IMR-90 (cell line): Measurements from ENCODE around the gene PRKCE. TPM values are rescaled to one million over a fixed set of nuclear protein-coding genes. Genes with fewer than 3 reads are reported as not detected.

Source experiments
- ATAC-seq: fragments of 200-7000 bp; cut with Tn5 transposase; 2 replicates; pipeline ENCODE4 v1.9.1; 2020; ENCODE audit warnings: low read depth, mild to moderate bottlenecking, moderate library complexity
- BruUV-seq: library from RNA; stranded (reverse); fragments of 400-500 nt; replicated peaks from 2 replicates; lab custom pipeline; 2021; lab: Mats Ljungman, UMichigan
- CTCF ChIA-PET: fragments of 300-600 bp; formaldehyde crosslinking; extraction: SDS; loops from one replicate; lab custom pipeline; 2021; ENCODE audit warnings: antibody characterized with exemption; lab: Yijun Ruan, JAX
- POLR2A ChIA-PET: fragments of 300-600 bp; sonication (Branson Sonifier 250); formaldehyde crosslinking; loops from one replicate; lab custom pipeline; 2022; ENCODE audit warnings: antibody characterized with exemption; ENCODE audit not compliant: unreplicated experiment; lab: Charles Lee
- DNase-seq: peaks from one replicate; pipeline ENCODE4 v3.0.0; 2013
- H2AFZ ChIP-seq: replicated peaks from 2 replicates; pipeline ENCODE3; 2013; ENCODE audit warnings: low read length, mild to moderate bottlenecking; ENCODE audit not compliant: poor library complexity
- H2AK5ac ChIP-seq: 2 replicates; pipeline ENCODE4 v1.6.1; 2013; ENCODE audit warnings: low read depth, low read length, inconsistent platforms
- H2AK9ac ChIP-seq: replicated peaks from 2 replicates; pipeline ENCODE3; 2013; ENCODE audit warnings: mild to moderate bottlenecking, low read depth, low read length, moderate library complexity; ENCODE audit not compliant: poor library complexity
- H2BK120ac ChIP-seq: 2 replicates; pipeline ENCODE4 v1.6.1; 2013; ENCODE audit warnings: low read depth, low read length, inconsistent platforms
- H2BK15ac ChIP-seq: 3 replicates; pipeline ENCODE4 v1.6.1; 2013; ENCODE audit warnings: low read depth, low read length, inconsistent platforms
- H2BK20ac ChIP-seq: 2 replicates; pipeline ENCODE4 v1.6.1; 2013; ENCODE audit warnings: low read depth, mild to moderate bottlenecking, inconsistent platforms, low read length, moderate library complexity
- H2BK5ac ChIP-seq: 2 replicates; pipeline ENCODE4 v1.6.1; 2013; ENCODE audit warnings: mild to moderate bottlenecking, low read depth, low read length, inconsistent platforms; ENCODE audit not compliant: poor library complexity, severe bottlenecking
- H3K14ac ChIP-seq: replicated peaks from 2 replicates; pipeline ENCODE4 v1.6.1; 2013; ENCODE audit warnings: low read depth, low read length, inconsistent platforms
- H3K18ac ChIP-seq: 2 replicates; pipeline ENCODE4 v1.6.1; 2013; ENCODE audit warnings: low read depth, low read length, control low read depth
- H3K23ac ChIP-seq: 2 replicates; pipeline ENCODE4 v1.6.1; 2013; ENCODE audit warnings: low read depth, low read length, inconsistent platforms
- H3K27ac ChIP-seq: 2 replicates; pipeline ENCODE4 v1.5.1; 2013; ENCODE audit warnings: mild to moderate bottlenecking, control low read depth, low read length; ENCODE audit not compliant: insufficient read depth
- H3K27me3 ChIP-seq: 2 replicates; pipeline ENCODE4 v1.6.1; 2013; ENCODE audit warnings: low read length; ENCODE audit not compliant: control insufficient read depth, insufficient read depth
- H3K36me3 ChIP-seq: 2 replicates; pipeline ENCODE4 v1.6.1; 2013; ENCODE audit warnings: low read length, mixed read lengths; ENCODE audit not compliant: control insufficient read depth, insufficient read depth
- H3K4ac ChIP-seq: 2 replicates; pipeline ENCODE4 v1.6.1; 2013; ENCODE audit warnings: low read depth, low read length, inconsistent platforms
- H3K4me1 ChIP-seq: 2 replicates; pipeline ENCODE4 v1.6.1; 2013; ENCODE audit warnings: low read length, mixed read lengths; ENCODE audit not compliant: control insufficient read depth, insufficient read depth
- H3K4me2 ChIP-seq: 2 replicates; pipeline ENCODE4 v1.6.1; 2013; ENCODE audit warnings: low read depth, mild to moderate bottlenecking, control low read depth, low read length, moderate library complexity
- H3K4me3 ChIP-seq: 2 replicates; pipeline ENCODE4 v1.5.1; 2013; ENCODE audit warnings: low read depth, mild to moderate bottlenecking, control low read depth, low read length, moderate library complexity; ENCODE audit not compliant: insufficient read depth
- H3K56ac ChIP-seq: 2 replicates; pipeline ENCODE4 v1.6.1; 2013; ENCODE audit warnings: low read length, inconsistent platforms; ENCODE audit not compliant: insufficient read depth; ENCODE audit errors: extremely low read depth
- H3K79me1 ChIP-seq, 2 experiments: 2 replicates each; pipeline ENCODE4 v1.6.1; 2013; ENCODE audit warnings: low read length in 2 of 2, inconsistent platforms in 1 of 2, low read depth in 1 of 2
- H3K9ac ChIP-seq: 2 replicates; pipeline ENCODE4 v1.6.1; 2013; ENCODE audit warnings: low read depth, low read length, control low read depth
- H3K9me1 ChIP-seq: 2 replicates; pipeline ENCODE4 v1.6.1; 2013; ENCODE audit warnings: low read length, inconsistent platforms; ENCODE audit not compliant: insufficient read depth
- H3K9me3 ChIP-seq: 2 replicates; pipeline ENCODE4 v1.6.1; 2013; ENCODE audit warnings: low read length; ENCODE audit not compliant: control insufficient read depth, insufficient read depth
- H4K20me1 ChIP-seq: 2 replicates; pipeline ENCODE4 v1.6.1; 2013; ENCODE audit warnings: low read length, inconsistent platforms; ENCODE audit not compliant: insufficient read depth
- H4K5ac ChIP-seq: 2 replicates; pipeline ENCODE4 v1.6.1; 2013; ENCODE audit warnings: mild to moderate bottlenecking, low read depth, low read length, control low read depth
- H4K8ac ChIP-seq, 2 experiments: 2 replicates each; pipeline ENCODE4 v1.6.1; 2013; ENCODE audit warnings: low read depth in 2 of 2, low read length in 2 of 2, control low read depth in 1 of 2, inconsistent platforms in 1 of 2
- H4K91ac ChIP-seq: 2 replicates; pipeline ENCODE4 v1.6.1; 2013; ENCODE audit warnings: low read depth, low read length, inconsistent platforms; ENCODE audit not compliant: insufficient read depth
- CHD1 ChIP-seq: IDR thresholded peaks from 2 replicates; pipeline ENCODE4 v1.6.1; 2012; ENCODE audit warnings: low read depth, low read length, improper control_type of control experiment
- NFE2L2 ChIP-seq: fragments of 150-350 bp; IDR thresholded peaks from 2 replicates; pipeline ENCODE4 v1.6.1; 2016; ENCODE audit warnings: low read depth, mild to moderate bottlenecking, low read length
- WGBS, 2 experiments: methylation state at CpG; one replicate each; pipeline versions ENCODE4 v1.1.5 to v1.1.7; 2013; ENCODE audit warnings: missing lambda C conversion rate in 2 of 2; ENCODE audit not compliant: insufficient read length in 1 of 2; ENCODE audit errors: extremely low coverage in 2 of 2; 5-methylcytosine and 5-hydroxymethylcytosine counted together
- dilution Hi-C: fragments of 300-500 bp; cut with HindIII; formaldehyde crosslinking; loops from one replicate; pipeline ENCODE4 v1.14.3; 2018; ENCODE audit warnings: low sequenced_read_pairs; ENCODE audit not compliant: unreplicated experiment
- in situ Hi-C: fragments of 300-500 bp; cut with MboI; formaldehyde crosslinking; loops from 3 replicates; pipeline ENCODE4 v1.14.3; 2019; ENCODE audit warnings: low sequenced_read_pairs, inconsistent platforms, mixed read lengths
- intact Hi-C: fragments of 100-400 bp; cut with micrococcal nuclease; formaldehyde crosslinking; loops from 2 replicates; pipeline ENCODE4 v1.10.0; 2022
- polyA plus RNA-seq, 3 experiments: library from polyadenylated mRNA; depleted of rRNA; stranded (reverse); fragments of >200 nt; gene quantifications; 2 replicates each; pipeline ENCODE4 v1.2.3, GENCODE V29; 2012; ENCODE audit warnings: low replicate concordance in 1 of 3
- total RNA-seq: library from RNA; depleted of rRNA; stranded (reverse); fragments of >200 nt; gene quantifications from 2 replicates; pipeline ENCODE4 v1.2.3, GENCODE V29; 2012

Gene PRKCE
- total and polyA plus RNA-seq, 2 of the 4 experiments (the other 2 are of a cell fraction) = 8.1 to 32.4 TPM

DNA sequence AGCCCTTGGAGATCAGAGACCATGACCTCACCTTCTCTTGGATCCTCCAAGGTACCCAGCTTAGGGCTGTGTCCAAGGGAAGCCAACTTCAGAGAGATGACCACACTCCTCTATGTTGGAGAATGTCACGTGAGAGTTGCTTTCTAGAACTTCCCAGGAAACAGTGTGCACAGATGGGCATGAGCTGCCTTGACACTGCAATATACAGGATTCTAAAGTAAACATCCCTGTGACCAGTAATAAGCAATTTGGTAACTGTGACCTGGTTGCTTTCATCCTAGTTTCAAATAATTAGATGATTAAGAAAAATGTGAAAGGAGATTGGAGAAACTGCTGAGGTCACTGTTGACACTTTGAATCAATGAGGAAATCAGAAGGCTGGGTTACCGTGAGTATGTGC is 464.7 kb downstream of the PRKCE start:
- Histone ChIP-seq H3K36me3 (no peaks in the 10 kb centered on the region), H2AK5ac (peak overlapping the region; percentile 65), H2BK20ac (peak overlapping the region; percentile 71; the same call in 1 of the 2 replicates), H4K91ac (no peak overlapping the region; the same call in 1 of the 2 replicates), H3K4me2 (no peak overlapping the region), H3K9me3 (no peaks in the 10 kb centered on the region), H3K79me1 (peaks cover 17 to 22% of the 10 kb centered on the region in 2 experiments; a peak in 3 of 4 replicates), H3K9ac (no peak overlapping the region), H3K18ac (no peak overlapping the region), H3K23ac (peak overlapping the region; percentile 43; the same call in 1 of the 2 replicates), H3K14ac (peak overlapping the region; percentile 12; the same call in 1 of the 2 replicates), H3K4me1 (peaks cover 16% of the 10 kb centered on the region), H2AFZ (no peak overlapping the region), H4K20me1 (no peaks in the 10 kb centered on the region), H2AK9ac (no peak overlapping the region), H3K27me3 (no peaks in the 10 kb centered on the region), H3K27ac (no peak overlapping the region), H2BK15ac (peak overlapping the region; percentile 27; the same call in 1 of the 3 replicates), H3K4ac (peak overlapping the region; percentile 33), H3K56ac (no peak overlapping the region), H2BK5ac (no peak overlapping the region), H4K8ac (peak overlapping the region in 1 of 2 experiments; percentile 16; a peak in 2 of 4 replicates), H3K4me3 (no peak overlapping the region), H2BK120ac (no peak overlapping the region; the same call in 1 of the 2 replicates), H4K5ac (no peak overlapping the region), H3K9me1 (0 out of 2 replicates have a peak, but pooled peaks cover 6% of the 10 kb centered on the region)
- in situ Hi-C loops (no loop called here), intact Hi-C loops (no loop called here), dilution Hi-C loops (no loop called here)
- no CpG with 5 or more reads among the region's 2 CpGs for WGBS, 2 experiments
- CTCF ChIA-PET = interaction anchor here (1.1 kb wide), 1 partner anchor 11 kb away, joined by 4 read pairs; no protein-coding TSS in a partner anchor
- no TSS peak for BruUV-seq
- DNase-seq = peak; percentile 43
- peak; percentile 13 for ATAC-seq
- POLR2A ChIA-PET = no interaction called here
- no peak for TF ChIP-seq CHD1
- peak; percentile 11; the same call in 1 of the 2 replicates for TF ChIP-seq NFE2L2
